Measurements from ENCODE around the gene SKIC8.

Gene SKIC8

DNA sequence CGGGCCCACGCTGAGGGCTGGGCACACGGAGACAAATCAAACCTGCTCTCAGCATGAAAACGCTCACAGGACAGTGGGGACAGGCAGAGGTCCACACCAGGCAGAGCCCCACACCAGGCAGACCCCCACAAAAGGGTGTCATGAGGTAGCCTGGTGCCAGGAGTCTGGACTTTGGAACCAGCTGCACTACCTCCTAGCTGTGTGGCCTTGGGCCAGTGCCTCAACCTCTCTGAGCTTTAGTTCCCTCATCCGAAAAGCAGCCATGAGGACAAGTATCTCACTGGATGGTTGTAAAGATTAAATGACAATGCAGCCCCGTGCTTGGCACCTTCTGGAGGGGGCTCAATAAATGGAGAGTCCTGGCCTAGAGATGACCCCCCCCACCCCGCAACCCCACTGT lies 24.3 kb upstream of the SKIC8 start:
- Histone ChIP-seq H3K4me2 (ENCODE audit: low read length) (no peak overlapping the region), H2BK12ac (ENCODE audit: low read length) (no peak overlapping the region), H3K14ac (ENCODE audit: low read length) (no peak overlapping the region), H3K4me1 (ENCODE audit: control insufficient read depth in 1 of 2, insufficient read depth in 2 of 2, low read length in 2 of 2) (peaks cover 0 to 3% of the 10 kb centered on the region in 2 experiments), H2BK5ac (ENCODE audit: low read depth, low read length, poor library complexity) (no peak overlapping the region), H3K36me3 (ENCODE audit: control insufficient read depth in 1 of 2, insufficient read depth in 2 of 2, low read length in 2 of 2) (no peaks in the 10 kb centered on the region), H4K8ac (ENCODE audit: low read depth, low read length) (no peak overlapping the region), H4K12ac (ENCODE audit: low read depth, low read length) (no peak overlapping the region), H3K79me1 (ENCODE audit: low read length) (no peaks in the 10 kb centered on the region), H3K18ac (ENCODE audit: low read length) (no peak overlapping the region), H2BK120ac (ENCODE audit: insufficient read depth, low read length, poor library complexity) (no peak overlapping the region), H3K9me3 (ENCODE audit: insufficient read depth, low read depth, low read length) (no peaks in the 10 kb centered on the region), H3K4ac (ENCODE audit: low read depth, low read length) (no peak overlapping the region), H2AK5ac (ENCODE audit: low read length) (no peak overlapping the region), H3K23ac (ENCODE audit: low read length) (no peak overlapping the region), H4K91ac (ENCODE audit: low read depth, low read length) (no peak overlapping the region), H3K27me3 (ENCODE audit: insufficient read depth, low read length) (no peaks in the 10 kb centered on the region), H2AFZ (ENCODE audit: insufficient read depth, low read length, poor library complexity) (no peak overlapping the region), H3K9ac (ENCODE audit: low read length) (no peak overlapping the region), H3K4me3 (ENCODE audit: low read depth, low read length) (no peak overlapping the region), H3K27ac (ENCODE audit: low read depth, low read length) (no peak overlapping the region), H3K79me2 (ENCODE audit: control insufficient read depth, insufficient read depth, low read length, poor library complexity) (no peaks in the 10 kb centered on the region)
- WGBS (ENCODE audit: extremely low coverage, insufficient coverage, insufficient read length) = no CpG with 5 or more reads among the region's 7 CpGs
- no peak for DNase-seq

DNA sequence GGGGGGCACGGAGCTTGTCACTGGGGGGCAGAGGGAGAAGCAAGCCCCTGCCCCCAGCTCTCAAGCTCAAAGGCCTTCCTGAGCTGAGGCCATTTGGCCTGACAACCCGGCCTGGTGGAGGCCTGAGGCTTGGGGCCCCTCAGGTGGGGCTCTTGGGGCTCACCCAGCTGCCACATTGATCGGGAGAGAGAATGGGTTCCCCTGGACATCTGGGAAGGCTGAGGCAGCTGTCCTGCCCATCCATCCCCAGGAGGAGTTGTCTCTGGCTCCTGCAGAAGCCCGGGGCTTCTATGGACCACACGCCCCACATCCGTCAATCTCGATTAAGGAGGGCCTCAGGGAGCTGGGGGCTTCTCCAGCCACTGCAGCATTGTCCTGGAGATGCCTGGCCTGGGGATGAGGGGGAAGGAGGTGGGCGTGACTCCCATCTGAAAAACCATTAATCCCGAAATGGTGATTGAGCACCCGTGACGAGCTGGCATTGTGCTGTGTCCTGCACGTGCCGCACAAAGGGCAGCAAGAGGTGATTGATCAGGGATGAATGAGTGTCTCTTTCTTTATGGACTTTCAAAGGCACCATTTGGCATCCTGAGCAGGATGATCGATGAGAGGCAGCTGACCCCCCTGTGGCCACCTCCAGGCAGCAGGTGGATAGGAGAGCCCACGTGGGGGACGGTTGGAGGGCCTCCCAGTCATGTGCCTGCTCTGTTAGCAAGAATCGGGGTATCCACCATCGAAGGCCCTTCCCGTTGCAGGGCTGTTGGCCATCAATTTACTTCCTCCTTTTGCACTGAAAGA lies 23.5 kb upstream of the SKIC8 start:
- Histone ChIP-seq H3K9ac (ENCODE audit: low read length) (no peak overlapping the region), H3K4me2 (ENCODE audit: low read length) (no peak overlapping the region), H3K14ac (ENCODE audit: low read length) (no peak overlapping the region), H2AK5ac (ENCODE audit: low read length) (no peak overlapping the region), H3K4me3 (ENCODE audit: low read depth, low read length) (no peak overlapping the region), H3K27me3 (ENCODE audit: insufficient read depth, low read length) (no peaks in the 10 kb centered on the region), H3K9me3 (ENCODE audit: insufficient read depth, low read depth, low read length) (no peaks in the 10 kb centered on the region), H3K79me1 (ENCODE audit: low read length) (no peaks in the 10 kb centered on the region), H3K23ac (ENCODE audit: low read length) (no peak overlapping the region), H4K91ac (ENCODE audit: low read depth, low read length) (no peak overlapping the region), H4K12ac (ENCODE audit: low read depth, low read length) (no peak overlapping the region), H3K18ac (ENCODE audit: low read length) (no peak overlapping the region), H2BK120ac (ENCODE audit: insufficient read depth, low read length, poor library complexity) (no peak overlapping the region), H2BK5ac (ENCODE audit: low read depth, low read length, poor library complexity) (no peak overlapping the region), H4K8ac (ENCODE audit: low read depth, low read length) (no peak overlapping the region), H2AFZ (ENCODE audit: insufficient read depth, low read length, poor library complexity) (no peak overlapping the region), H3K4me1 (ENCODE audit: control insufficient read depth in 1 of 2, insufficient read depth in 2 of 2, low read length in 2 of 2) (peaks cover 0 to 3% of the 10 kb centered on the region in 2 experiments), H3K4ac (ENCODE audit: low read depth, low read length) (no peak overlapping the region), H3K36me3 (ENCODE audit: control insufficient read depth in 1 of 2, insufficient read depth in 2 of 2, low read length in 2 of 2) (no peaks in the 10 kb centered on the region), H2BK12ac (ENCODE audit: low read length) (no peak overlapping the region), H3K27ac (ENCODE audit: low read depth, low read length) (no peak overlapping the region), H3K79me2 (ENCODE audit: control insufficient read depth, insufficient read depth, low read length, poor library complexity) (no peaks in the 10 kb centered on the region)
- no CpG with 5 or more reads among the region's 19 CpGs for WGBS (ENCODE audit: extremely low coverage, insufficient coverage, insufficient read length)
- DNase-seq = no peak

DNA sequence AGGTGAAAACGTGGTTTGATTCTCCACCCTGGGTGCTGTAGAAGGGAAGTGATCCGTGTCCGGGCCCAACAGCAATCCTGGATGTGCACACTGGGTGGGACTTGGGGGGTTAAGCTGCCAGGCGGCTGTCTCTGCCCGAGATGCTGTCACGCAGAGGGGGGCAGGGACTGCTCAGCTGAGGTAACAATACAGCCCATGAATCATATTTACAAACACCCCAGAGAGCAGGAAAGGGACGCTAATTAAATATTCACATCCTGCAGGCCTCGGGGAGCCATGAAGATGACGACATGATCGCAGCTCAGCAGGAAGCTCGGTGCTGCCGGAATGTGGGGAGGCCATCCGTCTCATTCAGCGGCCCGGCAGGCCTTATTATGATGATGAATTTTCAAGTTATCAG lies 22.8 kb upstream of the SKIC8 start:
- Histone ChIP-seq H2AFZ (ENCODE audit: insufficient read depth, low read length, poor library complexity) (no peak overlapping the region), H3K18ac (ENCODE audit: low read length) (no peak overlapping the region), H2BK120ac (ENCODE audit: insufficient read depth, low read length, poor library complexity) (no peak overlapping the region), H3K79me1 (ENCODE audit: low read length) (no peaks in the 10 kb centered on the region), H2BK5ac (ENCODE audit: low read depth, low read length, poor library complexity) (no peak overlapping the region), H3K14ac (ENCODE audit: low read length) (no peak overlapping the region), H3K9me3 (ENCODE audit: insufficient read depth, low read depth, low read length) (no peaks in the 10 kb centered on the region), H3K36me3 (ENCODE audit: control insufficient read depth in 1 of 2, insufficient read depth in 2 of 2, low read length in 2 of 2) (no peaks in the 10 kb centered on the region), H3K27me3 (ENCODE audit: insufficient read depth, low read length) (no peaks in the 10 kb centered on the region), H3K79me2 (ENCODE audit: control insufficient read depth, insufficient read depth, low read length, poor library complexity) (no peaks in the 10 kb centered on the region), H4K91ac (ENCODE audit: low read depth, low read length) (no peak overlapping the region), H3K9ac (ENCODE audit: low read length) (no peak overlapping the region), H3K23ac (ENCODE audit: low read length) (no peak overlapping the region), H3K4me1 (ENCODE audit: control insufficient read depth in 1 of 2, insufficient read depth in 2 of 2, low read length in 2 of 2) (peaks cover 0 to 3% of the 10 kb centered on the region in 2 experiments), H3K4ac (ENCODE audit: low read depth, low read length) (no peak overlapping the region), H4K8ac (ENCODE audit: low read depth, low read length) (no peak overlapping the region), H4K12ac (ENCODE audit: low read depth, low read length) (no peak overlapping the region), H3K4me2 (ENCODE audit: low read length) (no peak overlapping the region), H3K4me3 (ENCODE audit: low read depth, low read length) (no peak overlapping the region), H2BK12ac (ENCODE audit: low read length) (no peak overlapping the region), H3K27ac (ENCODE audit: low read depth, low read length) (no peak overlapping the region), H2AK5ac (ENCODE audit: low read length) (no peak overlapping the region)
- no peak for DNase-seq
- WGBS (ENCODE audit: extremely low coverage, insufficient coverage, insufficient read length) = no CpG with 5 or more reads among the region's 15 CpGs

DNA sequence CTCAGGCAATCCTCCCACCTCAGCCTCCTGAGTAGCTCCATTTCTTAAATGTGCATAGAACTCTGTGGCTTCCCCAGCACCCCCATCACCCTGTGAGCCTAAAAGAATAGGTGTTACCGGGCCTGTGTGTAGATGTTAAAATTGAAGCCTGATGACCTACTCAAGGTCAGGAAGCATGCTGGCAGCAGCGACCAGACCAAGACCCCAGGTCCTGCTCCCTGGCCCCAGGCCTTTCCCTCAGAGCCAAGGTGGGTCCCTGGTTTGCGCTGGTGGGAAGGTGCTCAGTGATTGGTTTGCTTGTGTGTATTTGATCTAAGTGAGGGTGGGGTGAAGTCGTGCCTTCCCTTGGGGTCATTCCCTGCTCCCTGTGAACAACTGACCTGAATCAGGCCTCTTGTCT lies 22.4 kb upstream of the SKIC8 start:
- no peak overlapping the region for H3K14ac ChIP-seq (ENCODE audit: low read length)
- H2AK5ac ChIP-seq (ENCODE audit: low read length) = no peak overlapping the region
- no peak overlapping the region for H2BK5ac ChIP-seq (ENCODE audit: low read depth, low read length, poor library complexity)
- no peak overlapping the region for H3K4me2 ChIP-seq (ENCODE audit: low read length)
- no peaks in the 10 kb centered on the region for H3K27me3 ChIP-seq (ENCODE audit: insufficient read depth, low read length)
- no CpG with 5 or more reads among the region's 4 CpGs for WGBS (ENCODE audit: extremely low coverage, insufficient coverage, insufficient read length)
- no peaks in the 10 kb centered on the region for H3K9me3 ChIP-seq (ENCODE audit: insufficient read depth, low read depth, low read length)
- no peak overlapping the region for H2BK120ac ChIP-seq (ENCODE audit: insufficient read depth, low read length, poor library complexity)
- peaks cover 0 to 3% of the 10 kb centered on the region in 2 experiments for H3K4me1 ChIP-seq (ENCODE audit: control insufficient read depth in 1 of 2, insufficient read depth in 2 of 2, low read length in 2 of 2)
- H3K18ac ChIP-seq (ENCODE audit: low read length) = no peak overlapping the region
- H2BK12ac ChIP-seq (ENCODE audit: low read length) = no peak overlapping the region
- no peak overlapping the region for H4K8ac ChIP-seq (ENCODE audit: low read depth, low read length)
- H3K79me2 ChIP-seq (ENCODE audit: control insufficient read depth, insufficient read depth, low read length, poor library complexity) = no peaks in the 10 kb centered on the region
- H3K36me3 ChIP-seq (ENCODE audit: control insufficient read depth in 1 of 2, insufficient read depth in 2 of 2, low read length in 2 of 2) = no peaks in the 10 kb centered on the region
- H3K79me1 ChIP-seq (ENCODE audit: low read length) = no peaks in the 10 kb centered on the region
- H3K23ac ChIP-seq (ENCODE audit: low read length) = no peak overlapping the region
- no peak overlapping the region for H4K91ac ChIP-seq (ENCODE audit: low read depth, low read length)
- H3K4me3 ChIP-seq (ENCODE audit: low read depth, low read length) = no peak overlapping the region
- no peak overlapping the region for H3K9ac ChIP-seq (ENCODE audit: low read length)
- no peak overlapping the region for H3K4ac ChIP-seq (ENCODE audit: low read depth, low read length)
- no peak for DNase-seq
- H3K27ac ChIP-seq (ENCODE audit: low read depth, low read length) = no peak overlapping the region
- no peak overlapping the region for H2AFZ ChIP-seq (ENCODE audit: insufficient read depth, low read length, poor library complexity)
- no peak overlapping the region for H4K12ac ChIP-seq (ENCODE audit: low read depth, low read length)

Measured in trophoblast cell (in vitro differentiated cells and primary cell).